Measurements from ENCODE around the gene SEC31A.
A peak's percentile ranks its signal among the peaks of the same experiment; 100 is the strongest.

The SEC31A gene

GRCh38 chr4:82797040-82797404 lies 93.9 kb downstream of the SEC31A start:
- no peak overlapping the region for H3K27ac ChIP-seq
- no peak for TF ChIP-seq CTCF (conservative IDR thresholded peaks at IDR 0.05)

- no peak overlapping the region for H3K27ac ChIP-seq
Observed at GRCh38 chr4:82792912-82793649, 97.9 kb downstream of the SEC31A start.

DNA sequence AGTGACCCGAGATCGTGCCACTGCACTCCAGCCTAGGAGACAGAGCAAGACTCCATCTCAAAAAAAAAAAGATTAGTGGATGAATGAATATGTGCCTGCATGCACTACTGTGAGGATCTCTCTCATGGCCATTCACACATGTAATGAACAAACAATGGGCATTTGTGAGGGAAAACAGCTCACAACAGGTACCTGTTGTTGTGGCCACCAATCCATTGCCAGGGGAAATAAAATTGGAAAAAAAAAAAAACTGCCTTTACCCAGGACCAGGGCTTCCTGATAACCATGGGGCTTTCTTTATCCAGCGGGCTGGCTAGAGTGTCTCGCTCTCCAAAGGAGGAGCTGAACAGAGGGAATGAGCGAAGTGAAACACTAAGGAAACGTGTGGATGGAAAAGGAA lies 99.8 kb downstream of the SEC31A start:
- no peak for TF ChIP-seq CTCF (conservative IDR thresholded peaks at IDR 0.05)

More at GRCh38 chr4:82792912-82793649, 97.9 kb downstream of the SEC31A start:
- no peak for TF ChIP-seq CTCF (conservative IDR thresholded peaks at IDR 0.05)

DNA sequence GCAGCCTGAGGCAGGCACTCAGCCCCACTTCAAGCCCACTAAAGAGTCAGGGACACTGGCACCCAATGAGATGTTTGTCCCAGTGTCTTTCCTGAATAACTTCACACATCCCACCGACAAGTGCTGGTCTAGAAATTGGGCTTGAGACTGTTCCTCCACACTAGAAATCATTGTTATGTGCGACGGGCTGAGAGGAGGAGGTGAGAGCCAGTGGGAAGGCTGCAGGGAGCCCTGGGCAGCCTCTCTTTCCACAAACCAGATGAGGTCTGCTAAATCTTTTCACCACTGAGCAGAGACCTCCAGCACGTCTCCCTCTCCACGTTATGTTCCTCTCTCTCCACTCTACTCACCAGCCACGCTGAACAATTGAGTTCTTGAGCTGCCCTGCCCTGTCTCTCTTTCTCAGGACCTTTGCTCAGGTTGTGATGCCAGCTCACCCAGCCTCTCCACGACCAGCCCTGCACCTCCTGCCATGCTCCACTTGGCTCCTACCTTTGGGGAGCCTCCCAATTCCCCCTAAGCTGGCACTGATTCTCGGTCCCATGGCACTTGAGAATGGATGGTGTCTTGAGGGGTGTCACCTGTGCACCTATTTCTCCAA lies 100.8 kb downstream of the SEC31A start:
- no peak overlapping the region for H3K27ac ChIP-seq
- TF ChIP-seq CTCF (conservative IDR thresholded peaks at IDR 0.05): no peak

More for the DNA sequence above, 99.8 kb downstream of the SEC31A start:
- no peak overlapping the region for H3K27ac ChIP-seq

GRCh38 chr4:82789025-82789776 lies 101.8 kb downstream of the SEC31A start:
- H3K27ac ChIP-seq: no peak overlapping the region
- no peak for TF ChIP-seq CTCF (conservative IDR thresholded peaks at IDR 0.05)

DNA sequence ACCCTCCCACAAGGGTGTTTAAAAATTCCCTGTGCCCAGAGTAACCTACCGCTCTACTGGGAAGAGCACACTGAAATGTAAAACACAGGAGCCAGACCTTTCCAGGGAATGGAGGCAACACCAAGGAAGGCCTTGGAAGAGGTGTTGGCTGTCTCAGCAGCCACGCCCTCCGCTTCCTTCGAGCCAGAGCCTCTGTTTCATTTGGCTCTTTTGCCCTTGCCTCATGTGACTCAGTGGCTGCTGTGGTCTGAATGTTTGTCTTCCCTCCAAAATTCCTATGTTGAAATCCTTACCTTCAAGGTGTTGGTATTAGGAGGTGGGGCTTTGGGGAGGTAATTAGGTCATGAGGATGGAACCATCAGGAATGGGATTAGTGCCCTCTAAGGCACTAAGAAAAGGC lies 103.6 kb downstream of the SEC31A start:
- peak overlapping the region; percentile 32; the same call in 1 of the 2 replicates for H3K27ac ChIP-seq
- TF ChIP-seq CTCF (conservative IDR thresholded peaks at IDR 0.05): no peak

- no peak for TF ChIP-seq CTCF (conservative IDR thresholded peaks at IDR 0.05)
- H3K27ac ChIP-seq: peak overlapping the region; percentile 32; the same call in 1 of the 2 replicates
Observed at GRCh38 chr4:82786828-82787227, 104.1 kb downstream of the SEC31A start.
